IMR-90 (cell line): ENCODE measurements around the gene CD44.

ENCODE experiments used
- BHLHE40 ChIP-seq: fragments of 150-350 bp; IDR thresholded peaks from 2 replicates; pipeline ENCODE4 v1.6.1; 2016; ENCODE audit warnings: mild to moderate bottlenecking, low read depth, low read length
- CEBPB ChIP-seq: IDR thresholded peaks from 2 replicates; pipeline ENCODE4 v1.6.1; 2012; ENCODE audit warnings: low read depth, low read length, improper control_type of control experiment
- CTCF ChIP-seq: conservative IDR thresholded peaks from 2 replicates; pipeline ENCODE4 v1.5.1; 2012; ENCODE audit warnings: mild to moderate bottlenecking, low read depth, low read length, improper control_type of control experiment
- FOS ChIP-seq: fragments of 150-350 bp; IDR thresholded peaks from 2 replicates; pipeline ENCODE4 v1.6.1; 2016; ENCODE audit warnings: low read depth, low read length
- MAFK ChIP-seq: IDR thresholded peaks from 2 replicates; pipeline ENCODE4 v1.6.1; 2012; ENCODE audit warnings: low read depth, low read length, improper control_type of control experiment
- MAZ ChIP-seq: IDR thresholded peaks from 2 replicates; pipeline ENCODE4 v1.6.1; 2012; ENCODE audit warnings: low read depth, mild to moderate bottlenecking, low read length, improper control_type of control experiment, moderate library complexity, borderline replicate concordance
- MXI1 ChIP-seq: IDR thresholded peaks from 2 replicates; pipeline ENCODE4 v1.6.1; 2012; ENCODE audit warnings: low read depth, mild to moderate bottlenecking, low read length, moderate library complexity, borderline replicate concordance
- NFE2L2 ChIP-seq: fragments of 150-350 bp; IDR thresholded peaks from 2 replicates; pipeline ENCODE4 v1.6.1; 2016; ENCODE audit warnings: low read depth, mild to moderate bottlenecking, low read length
- POLR2A ChIP-seq: IDR thresholded peaks from 2 replicates; pipeline ENCODE4 v1.6.1; 2012; ENCODE audit warnings: mild to moderate bottlenecking, low read depth, low read length
- RAD21 ChIP-seq: IDR thresholded peaks from 2 replicates; pipeline ENCODE4 v1.6.1; 2012; ENCODE audit warnings: low read length, improper control_type of control experiment
- RCOR1 ChIP-seq: IDR thresholded peaks from 2 replicates; pipeline ENCODE4 v1.6.1; 2012; ENCODE audit warnings: mild to moderate bottlenecking, low read length, improper control_type of control experiment; ENCODE audit not compliant: insufficient replicate concordance
- RFX5 ChIP-seq: IDR thresholded peaks from 2 replicates; pipeline ENCODE4 v1.8.0; 2012; ENCODE audit warnings: low read depth, mild to moderate bottlenecking, low read length, moderate library complexity
- SMC3 ChIP-seq: fragments of 150-350 bp; IDR thresholded peaks from 2 replicates; pipeline ENCODE4 v1.6.1; 2016; ENCODE audit warnings: low read depth, mild to moderate bottlenecking, antibody characterized with exemption, low read length, moderate library complexity
- USF2 ChIP-seq: fragments of 150-350 bp; IDR thresholded peaks from 2 replicates; pipeline ENCODE4 v1.6.1; 2017; ENCODE audit warnings: mild to moderate bottlenecking, antibody characterized with exemption, low read length, low read depth

GRCh38 chr11:35200811-35201341 is 61.9 kb downstream of the CD44 start:
- TF ChIP-seq USF2 (no peak), CTCF (no peak), MAFK (no peak), MAZ (no peak), RAD21 (no peak), POLR2A (no peak), CEBPB (no peak), FOS (no peak), BHLHE40 (no peak), MXI1 (no peak), RFX5 (no peak), NFE2L2 (no peak), SMC3 (no peak), RCOR1 (no peak)
